Erythroblast (primary cell): Measurements from ENCODE around the gene FPGS.

Source experiments
- GATA1 ChIP-seq: IDR thresholded peaks from 2 replicates; pipeline ENCODE4 v1.6.1; 2011; ENCODE audit warnings: low read depth, mild to moderate bottlenecking, control low read depth, low read length, moderate library complexity
- POLR2A ChIP-seq: IDR thresholded peaks from 2 replicates; pipeline ENCODE4 v1.6.1; 2011; ENCODE audit warnings: mild to moderate bottlenecking, low read length

- TF ChIP-seq POLR2A (no peak), GATA1 (no peak)
These were observed 22.8 kb downstream of the FPGS start for GRCh38 chr9:127825319-127826051.
